GM12874 (cell line): ENCODE data around the gene GPSM1.

Experiments used
- TF ChIP-seq, protein P1 (sequence below): IDR thresholded peaks from 2 replicates; pipeline ENCODE4 v1.5.1; 2011; ENCODE audit warnings: low read depth, mild to moderate bottlenecking, control low read depth, low read length, moderate library complexity; ENCODE audit not compliant: insufficient read depth

Gene GPSM1

GRCh38 chr9:136317695-136318094 is 9.6 kb upstream of the GPSM1 start:
- TF ChIP-seq, protein P1, sequence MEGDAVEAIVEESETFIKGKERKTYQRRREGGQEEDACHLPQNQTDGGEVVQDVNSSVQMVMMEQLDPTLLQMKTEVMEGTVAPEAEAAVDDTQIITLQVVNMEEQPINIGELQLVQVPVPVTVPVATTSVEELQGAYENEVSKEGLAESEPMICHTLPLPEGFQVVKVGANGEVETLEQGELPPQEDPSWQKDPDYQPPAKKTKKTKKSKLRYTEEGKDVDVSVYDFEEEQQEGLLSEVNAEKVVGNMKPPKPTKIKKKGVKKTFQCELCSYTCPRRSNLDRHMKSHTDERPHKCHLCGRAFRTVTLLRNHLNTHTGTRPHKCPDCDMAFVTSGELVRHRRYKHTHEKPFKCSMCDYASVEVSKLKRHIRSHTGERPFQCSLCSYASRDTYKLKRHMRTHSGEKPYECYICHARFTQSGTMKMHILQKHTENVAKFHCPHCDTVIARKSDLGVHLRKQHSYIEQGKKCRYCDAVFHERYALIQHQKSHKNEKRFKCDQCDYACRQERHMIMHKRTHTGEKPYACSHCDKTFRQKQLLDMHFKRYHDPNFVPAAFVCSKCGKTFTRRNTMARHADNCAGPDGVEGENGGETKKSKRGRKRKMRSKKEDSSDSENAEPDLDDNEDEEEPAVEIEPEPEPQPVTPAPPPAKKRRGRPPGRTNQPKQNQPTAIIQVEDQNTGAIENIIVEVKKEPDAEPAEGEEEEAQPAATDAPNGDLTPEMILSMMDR: no peak

GRCh38 chr9:136318111-136318775 is 9.1 kb upstream of the GPSM1 start:
- TF ChIP-seq, protein P1: no peak

- TF ChIP-seq, protein P1: no peak
Measured at GRCh38 chr9:136318776-136319241, 8.5 kb upstream of the GPSM1 start.

- TF ChIP-seq, protein P1: no peak
Measured at GRCh38 chr9:136321561-136321960, 5.8 kb upstream of the GPSM1 start.

DNA sequence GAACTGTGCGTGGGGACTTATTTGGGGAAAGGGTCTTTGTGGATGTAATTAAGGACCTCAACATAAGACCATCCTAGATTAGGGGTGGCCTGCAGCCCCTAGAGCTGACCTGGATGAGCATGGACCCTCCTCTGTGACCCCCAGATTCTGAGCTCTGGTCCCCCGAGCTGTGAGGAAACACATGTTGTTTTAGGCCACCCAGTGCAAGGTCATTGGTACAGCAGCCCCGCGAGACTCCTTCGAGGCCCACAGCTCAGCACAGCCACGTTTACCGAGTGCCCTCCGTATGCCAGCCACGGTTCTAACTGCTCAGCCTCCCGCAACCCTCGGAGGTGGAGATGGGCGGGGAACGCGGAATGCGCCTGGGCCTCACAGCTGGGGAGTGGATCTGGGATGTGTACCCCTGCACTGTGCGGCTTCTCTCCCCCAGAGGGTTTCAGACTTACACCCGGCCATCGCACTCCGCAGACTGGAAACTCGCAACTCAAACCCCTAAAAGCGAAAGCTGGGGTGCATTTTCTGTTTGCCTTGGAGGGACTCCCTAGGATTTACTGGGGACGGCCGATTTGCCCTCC is 4.5 kb upstream of the GPSM1 start:
- TF ChIP-seq, protein P1: no peak

DNA sequence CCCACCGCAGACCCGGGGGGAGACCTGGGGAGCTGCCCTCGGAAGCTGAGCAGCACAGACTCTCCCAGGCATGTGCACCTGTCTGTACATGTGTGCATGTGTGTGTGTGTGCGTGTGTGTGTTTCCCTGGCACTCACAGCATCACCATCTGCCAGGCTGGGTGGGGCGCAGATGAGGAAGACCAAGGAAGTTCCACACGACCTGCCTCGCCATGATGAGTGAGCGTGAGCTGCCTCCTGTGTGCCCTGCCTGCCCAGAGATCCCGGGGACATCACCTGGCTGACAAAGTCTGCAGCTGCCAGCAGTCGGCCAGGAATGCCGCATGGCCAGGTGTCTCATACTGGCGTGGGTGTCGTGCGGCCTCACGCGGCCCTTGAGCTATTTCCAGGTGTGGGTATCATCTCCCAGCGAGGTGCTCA is 4.0 kb upstream of the GPSM1 start:
- TF ChIP-seq, protein P1: no peak

DNA sequence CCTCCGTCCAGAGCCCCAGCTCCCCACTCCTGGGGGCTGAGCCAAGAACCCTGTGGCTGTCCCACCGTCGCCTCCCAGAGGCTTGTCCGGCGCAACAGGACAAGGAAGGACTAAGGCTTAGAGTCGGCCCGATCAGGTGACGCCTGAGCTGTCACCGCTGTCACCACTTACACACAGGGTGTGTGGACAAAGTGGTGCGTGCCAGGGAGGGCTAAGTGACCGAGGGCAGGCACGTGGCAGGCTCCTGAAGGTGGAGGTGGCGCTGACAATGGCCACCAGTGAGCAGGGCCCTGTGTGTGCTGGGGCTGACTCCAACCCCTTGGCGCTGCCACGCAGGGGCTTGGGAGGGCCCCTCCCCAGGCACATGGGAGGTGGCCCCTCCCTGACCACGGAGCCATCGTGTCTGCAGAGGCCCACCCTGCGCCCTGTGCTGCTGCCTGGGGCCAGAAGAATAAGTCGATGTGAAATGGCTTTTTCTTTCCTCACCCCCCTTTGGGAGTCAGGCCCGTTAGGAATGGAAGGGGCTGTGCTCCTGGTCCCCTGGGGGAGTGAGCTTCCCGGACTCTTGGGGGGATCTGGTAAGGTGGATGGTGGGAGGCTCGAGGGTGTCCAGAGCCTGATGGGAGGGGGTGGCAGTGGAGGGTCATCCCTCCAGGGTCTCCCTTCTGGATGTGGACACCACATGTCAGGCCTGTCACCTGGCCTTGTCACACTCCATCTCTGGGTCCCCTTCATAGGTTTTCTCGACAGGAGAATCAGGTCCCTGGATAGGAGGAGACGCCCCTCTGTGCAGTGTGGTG is 2.6 kb upstream of the GPSM1 start:
- TF ChIP-seq, protein P1: no peak
